Lung (tissue), 12 donors: ENCODE data around the gene LRRC66. TPM values are rescaled to one million over a fixed set of nuclear protein-coding genes. Genes with fewer than 3 reads are reported as not detected.

Experiments
- ATAC-seq: fragments of 200-7000 bp; cut with Tn5 transposase; one replicate; pipeline ENCODE4 v1.9.1; 2020; ENCODE audit warnings: moderate number of reproducible peaks; ENCODE audit not compliant: insufficient read depth, low FRiP score
- DNase-seq, 3 donors: peaks; one replicate each; pipeline ENCODE4 v3.0.0-alpha.2; 2013 to 2017
- H3K27ac ChIP-seq, 2 donors: one replicate each; pipeline ENCODE4 v1.5.1; 2013; ENCODE audit warnings: mild to moderate bottlenecking in 2 of 2, moderate library complexity in 2 of 2, control low read depth in 1 of 2, inconsistent platforms in 1 of 2, low read depth in 1 of 2, low read length in 1 of 2
- H3K27me3 ChIP-seq, 3 donors: one replicate each; pipeline ENCODE4 v1.5.1; 2013; ENCODE audit warnings: low read length in 2 of 3; ENCODE audit not compliant: control insufficient read depth in 3 of 3, insufficient read depth in 3 of 3
- H3K36me3 ChIP-seq, 4 donors: one replicate each; pipeline ENCODE4 v1.5.1; 2013; ENCODE audit warnings: low read length in 4 of 4, mild to moderate bottlenecking in 1 of 4, moderate library complexity in 1 of 4; ENCODE audit not compliant: control insufficient read depth in 4 of 4, insufficient read depth in 4 of 4
- H3K4me1 ChIP-seq, 5 donors: one replicate each; pipeline ENCODE4 v1.5.1; 2013; ENCODE audit warnings: low read length in 5 of 5, mild to moderate bottlenecking in 2 of 5, moderate library complexity in 1 of 5; ENCODE audit not compliant: control insufficient read depth in 5 of 5, insufficient read depth in 5 of 5
- H3K4me3 ChIP-seq: one replicate; pipeline ENCODE4 v1.5.1; 2013; ENCODE audit warnings: mild to moderate bottlenecking, control low read depth, moderate library complexity
- H3K9ac ChIP-seq, 2 donors: one replicate each; pipeline ENCODE4 v1.5.1; 2013; ENCODE audit warnings: low read length in 2 of 2, control low read depth in 1 of 2; ENCODE audit not compliant: insufficient read depth in 1 of 2
- H3K9me3 ChIP-seq, 4 donors: one replicate each; pipeline ENCODE4 v1.5.1; 2013; ENCODE audit warnings: low read length in 3 of 4, mild to moderate bottlenecking in 1 of 4, moderate library complexity in 1 of 4; ENCODE audit not compliant: control insufficient read depth in 4 of 4, insufficient read depth in 3 of 4
- WGBS, 2 donors: extraction: QIAGEN DNeasy Blood & Tissue Kit; methylation state at CpG; one replicate each; pipeline ENCODE4 v1.1.7; 2013; 5-methylcytosine and 5-hydroxymethylcytosine counted together
- polyA plus RNA-seq, 2 donors: library from polyadenylated mRNA; stranded (reverse); fragments of 200-250 nt; gene quantifications; one replicate each; pipeline ENCODE4 v1.2.1, GENCODE V29; 2013
- total RNA-seq, 2 donors: library from RNA; depleted of rRNA in 1 of 2; stranded (reverse); fragments of >200 nt in 1 of 2; gene quantifications; one replicate each; pipeline ENCODE4 v1.2.1, GENCODE V29; 2014 to 2021
- TF ChIP-seq, protein P1 (sequence below): IDR thresholded peaks from 2 replicates; pipeline ENCODE4 v1.5.1; 2012; ENCODE audit warnings: mild to moderate bottlenecking; ENCODE audit errors: control extremely low read depth, extremely low read depth
- donor health status: control.
- donor health status: control.
- donor health status: Bipolar disorder and iron deficiency.
- donor health status: healthy.
- donor health status: DM: yes; HTN: yes; CAD: no.

LRRC66 gene
- total and polyA plus RNA-seq, 4 donors: 0.05 to 0.28 (median 0.12) TPM

DNA sequence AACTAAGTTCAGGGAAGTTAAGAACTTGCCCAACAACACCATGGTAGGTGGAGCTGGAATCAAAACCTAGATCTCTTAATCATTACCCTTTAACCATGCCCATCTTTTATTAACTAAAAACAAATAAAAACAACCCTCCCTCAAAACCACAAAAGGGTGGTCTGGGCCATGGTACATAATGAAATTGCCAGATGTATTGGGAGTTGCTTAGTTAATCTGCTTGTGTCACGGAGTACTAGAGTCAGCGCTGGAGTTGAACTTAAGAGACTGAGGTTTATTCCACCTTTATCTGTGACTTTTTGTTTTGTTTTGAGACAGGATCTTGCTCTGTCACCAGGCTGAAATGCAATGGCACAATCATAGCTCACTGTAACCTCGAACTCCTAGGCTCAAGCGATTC is 13.3 kb downstream of the LRRC66 start:
- WGBS, 2 donors: 97 to 99% methylated on average over 4 of the region's 4 CpGs
- no peak for DNase-seq
- Histone ChIP-seq H3K27me3 (no peaks in the 10 kb centered on the region), H3K4me1 (no peaks in the 10 kb centered on the region), H3K4me3 (no peak overlapping the region), H3K27ac (no peak overlapping the region), H3K36me3 (peaks cover 0 to 3% (median 0%) of the 10 kb centered on the region in 4 donors), H3K9ac (no peak overlapping the region), H3K9me3 (no peaks in the 10 kb centered on the region)
- TF ChIP-seq, protein P1, sequence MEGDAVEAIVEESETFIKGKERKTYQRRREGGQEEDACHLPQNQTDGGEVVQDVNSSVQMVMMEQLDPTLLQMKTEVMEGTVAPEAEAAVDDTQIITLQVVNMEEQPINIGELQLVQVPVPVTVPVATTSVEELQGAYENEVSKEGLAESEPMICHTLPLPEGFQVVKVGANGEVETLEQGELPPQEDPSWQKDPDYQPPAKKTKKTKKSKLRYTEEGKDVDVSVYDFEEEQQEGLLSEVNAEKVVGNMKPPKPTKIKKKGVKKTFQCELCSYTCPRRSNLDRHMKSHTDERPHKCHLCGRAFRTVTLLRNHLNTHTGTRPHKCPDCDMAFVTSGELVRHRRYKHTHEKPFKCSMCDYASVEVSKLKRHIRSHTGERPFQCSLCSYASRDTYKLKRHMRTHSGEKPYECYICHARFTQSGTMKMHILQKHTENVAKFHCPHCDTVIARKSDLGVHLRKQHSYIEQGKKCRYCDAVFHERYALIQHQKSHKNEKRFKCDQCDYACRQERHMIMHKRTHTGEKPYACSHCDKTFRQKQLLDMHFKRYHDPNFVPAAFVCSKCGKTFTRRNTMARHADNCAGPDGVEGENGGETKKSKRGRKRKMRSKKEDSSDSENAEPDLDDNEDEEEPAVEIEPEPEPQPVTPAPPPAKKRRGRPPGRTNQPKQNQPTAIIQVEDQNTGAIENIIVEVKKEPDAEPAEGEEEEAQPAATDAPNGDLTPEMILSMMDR: no peak
- ATAC-seq: no peak

DNA sequence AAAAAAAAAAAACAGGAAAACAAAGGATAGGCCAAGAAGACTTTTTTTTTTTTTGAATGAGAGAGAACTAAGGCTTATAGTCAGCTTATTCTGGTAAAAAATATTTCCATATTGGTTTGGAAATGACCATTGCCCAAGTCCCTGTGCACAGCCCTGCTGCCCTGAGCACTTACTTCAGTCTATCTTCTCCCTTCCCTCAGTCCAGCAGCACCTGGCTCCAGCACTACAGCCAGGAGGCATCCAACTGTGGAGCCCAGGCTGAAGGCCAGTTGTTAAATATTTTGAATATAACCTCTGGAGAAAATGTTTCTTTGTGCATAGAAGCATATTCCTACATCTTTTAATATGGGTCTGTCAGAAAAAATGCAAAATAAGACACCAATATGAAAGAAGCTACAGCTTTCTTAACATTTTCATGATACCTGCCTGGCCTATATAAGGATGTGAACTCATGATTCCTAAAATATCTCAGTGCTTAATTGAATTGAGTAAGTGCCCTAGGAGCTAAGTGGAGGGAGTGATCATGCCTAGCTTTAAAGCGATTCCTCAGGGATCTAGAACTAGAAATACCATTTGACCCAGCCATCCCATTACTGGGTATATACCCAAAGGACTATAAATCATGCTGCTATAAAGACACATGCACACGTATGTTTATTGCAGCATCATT is 14.4 kb downstream of the LRRC66 start:
- H3K9me3 ChIP-seq: no peaks in the 10 kb centered on the region
- ATAC-seq: no peak
- H3K4me1 ChIP-seq: no peaks in the 10 kb centered on the region
- no peak overlapping the region for H3K4me3 ChIP-seq
- DNase-seq: no peak
- WGBS, 2 donors: 98% methylated on average over 1 of the region's 2 CpGs
- no peak overlapping the region for H3K27ac ChIP-seq
- TF ChIP-seq, protein P1: no peak
- no peak overlapping the region for H3K9ac ChIP-seq
- H3K27me3 ChIP-seq: no peaks in the 10 kb centered on the region
- H3K36me3 ChIP-seq: peaks cover 0 to 3% (median 0%) of the 10 kb centered on the region in 4 donors

DNA sequence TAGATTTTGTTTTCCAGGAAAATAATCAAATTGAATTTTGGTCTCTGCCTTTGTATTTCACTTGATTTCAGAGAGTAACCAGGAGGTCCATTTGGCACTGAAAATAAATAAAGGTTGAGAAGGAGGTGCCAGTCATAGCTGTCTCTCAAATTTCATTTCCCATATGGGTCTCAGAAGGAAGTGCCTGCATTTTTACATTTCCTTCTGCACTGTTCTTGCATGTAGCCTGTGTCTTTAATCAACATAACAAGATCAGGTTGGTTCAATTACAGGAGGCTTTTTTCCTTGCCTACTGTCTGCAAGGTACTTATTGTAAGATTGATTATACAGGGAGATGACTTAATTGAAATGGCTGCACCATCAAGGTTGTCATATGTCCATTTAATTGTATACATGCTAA is 15.7 kb downstream of the LRRC66 start:
- H3K36me3 ChIP-seq: no peaks in the 10 kb centered on the region
- ATAC-seq (no peak), DNase-seq (no peak)
- TF ChIP-seq, protein P1: no peak
- H3K4me1 ChIP-seq: no peaks in the 10 kb centered on the region
- H3K9ac ChIP-seq: no peak overlapping the region
- no peak overlapping the region for H3K27ac ChIP-seq
- no peak overlapping the region for H3K4me3 ChIP-seq
- H3K27me3 ChIP-seq: no peaks in the 10 kb centered on the region
- no peaks in the 10 kb centered on the region for H3K9me3 ChIP-seq

DNA sequence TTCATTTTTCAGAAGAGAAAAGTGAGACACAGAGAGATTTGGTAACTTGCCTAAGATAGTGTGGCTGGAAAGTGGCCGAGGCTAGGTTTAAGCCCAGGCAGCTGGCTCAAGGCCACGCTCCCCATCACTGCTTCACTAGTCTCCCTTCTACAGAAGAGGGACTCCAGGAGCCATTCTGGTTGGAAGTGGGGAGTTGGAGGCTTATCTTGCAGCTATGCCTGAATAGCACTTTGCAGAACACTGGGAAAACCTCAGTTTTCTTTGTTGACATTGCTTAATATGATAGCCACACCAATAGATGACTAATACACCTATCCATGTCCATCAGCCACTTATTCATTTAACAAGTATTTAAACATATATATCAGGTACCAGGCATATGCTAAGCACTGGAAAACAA is 18.5 kb downstream of the LRRC66 start:
- Histone ChIP-seq H3K4me1 (no peaks in the 10 kb centered on the region), H3K9ac (no peak overlapping the region), H3K27ac (no peak overlapping the region), H3K9me3 (peaks cover 0 to under 1% (median 0%) of the 10 kb centered on the region in 4 donors), H3K36me3 (no peaks in the 10 kb centered on the region), H3K4me3 (no peak overlapping the region), H3K27me3 (no peaks in the 10 kb centered on the region)
- WGBS, 2 donors: 75 to 94% methylated on average over 2 of the region's 2 CpGs
- TF ChIP-seq, protein P1: no peak
- no peak for ATAC-seq
- DNase-seq: no peak
